MM.1S (cell line): Measurements from ENCODE around the gene ACADVL.

Experiments used
- CTCF ChIP-seq: fragments of 300-600 bp; sonication (generic); IDR thresholded peaks from 2 replicates; pipeline ENCODE4 v1.5.1; 2016; ENCODE audit warnings: antibody characterized with exemption, low read length, mixed read lengths
- EZH2 ChIP-seq: fragments of 300-600 bp; sonication (generic); optimal IDR thresholded peaks from 2 replicates; pipeline ENCODE3; 2017; ENCODE audit warnings: low read depth, mild to moderate bottlenecking, antibody characterized with exemption, low read length, mixed read lengths

- TF ChIP-seq EZH2 = no peak
- no peak for TF ChIP-seq CTCF
Observed at GRCh38 chr17:7215652-7216180, 4.0 kb upstream of the ACADVL start.
